Chondrocyte (in vitro differentiated cells): ENCODE measurements around the gene SCD5. TPM values are rescaled to one million over a fixed set of nuclear protein-coding genes. Genes with fewer than 3 reads are reported as not detected.

Source experiments
- DNase-seq: peaks from one replicate; pipeline ENCODE4 v3.0.0; 2021; ENCODE audit warnings: mixed read lengths, low spot score
- H3K27ac Mint-ChIP-seq: one replicate; pipeline ENCODE4 v1.8.0; 2021; ENCODE audit warnings: mild to moderate bottlenecking, moderate library complexity, mixed read lengths; ENCODE audit not compliant: unreplicated experiment
- H3K27me3 Mint-ChIP-seq: 2 replicates; pipeline ENCODE4 v1.8.0; 2021; ENCODE audit warnings: low read depth, mixed read lengths
- H3K36me3 Mint-ChIP-seq: 2 replicates; pipeline ENCODE4 v1.8.0; 2021; ENCODE audit warnings: low read depth, mixed read lengths
- H3K4me1 Mint-ChIP-seq: 2 replicates; pipeline ENCODE4 v1.8.0; 2021; ENCODE audit warnings: low read depth, mild to moderate bottlenecking, mixed read lengths
- H3K4me3 Mint-ChIP-seq: one replicate; pipeline ENCODE4 v1.8.0; 2021; ENCODE audit warnings: mild to moderate bottlenecking, moderate library complexity, mixed read lengths; ENCODE audit not compliant: unreplicated experiment
- H3K9me3 Mint-ChIP-seq: 2 replicates; pipeline ENCODE4 v1.8.0; 2021; ENCODE audit warnings: low read depth, mixed read lengths
- total RNA-seq: library from RNA; stranded (reverse); gene quantifications from 3 replicates; pipeline ENCODE4 v1.2.1, GENCODE V29; 2021
- TF ChIP-seq, protein P1 (sequence below): fragments of 200-600 bp; sonication (generic); IDR thresholded peaks from 2 replicates; pipeline ENCODE4 v1.5.0; 2021; ENCODE audit warnings: antibody characterized with exemption, mild to moderate bottlenecking, moderate library complexity

Gene SCD5
- total RNA-seq, 1 donor from 2014 or later, result 22.6 TPM

DNA sequence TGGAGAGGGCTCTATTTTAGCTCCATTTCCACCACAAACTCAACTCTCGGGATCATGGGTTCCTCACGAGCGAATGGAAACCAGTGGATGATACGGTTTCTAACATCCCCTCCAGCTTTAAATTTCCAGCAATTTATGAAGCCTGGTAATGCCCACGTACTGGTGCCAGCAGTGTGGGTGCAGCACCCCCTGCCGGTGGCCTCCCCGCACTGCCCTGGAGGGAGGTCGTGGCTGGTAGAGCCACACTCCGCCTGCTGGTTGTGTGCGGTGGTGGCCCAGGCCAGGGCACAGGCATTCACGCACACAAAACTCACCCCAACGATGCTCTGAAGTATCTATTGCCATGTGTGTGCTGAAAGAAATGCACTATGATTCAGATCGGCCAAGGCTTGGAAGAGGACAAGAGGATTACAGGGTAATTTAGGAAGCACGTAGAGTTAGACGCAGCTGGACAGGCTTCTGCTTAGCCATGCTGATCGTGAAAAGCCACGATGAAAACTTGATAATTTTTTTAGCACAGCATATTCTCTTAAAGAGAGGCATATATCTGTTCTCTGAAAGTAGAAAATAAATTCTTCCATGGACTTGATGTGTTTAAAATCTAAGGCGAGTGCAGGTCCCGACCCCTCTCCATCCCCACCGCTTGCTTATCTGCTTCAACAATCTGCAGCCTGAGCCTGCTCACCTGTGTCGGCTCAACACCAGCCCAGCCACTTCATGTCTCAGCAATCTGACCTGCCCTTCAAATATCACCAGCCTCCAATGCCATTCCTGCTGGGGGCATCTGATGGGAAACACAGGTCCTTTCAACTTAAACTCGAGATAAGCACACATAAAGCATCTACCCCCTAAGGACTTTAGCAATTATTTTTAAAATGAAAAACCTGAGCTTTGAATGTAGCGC lies 59.1 kb downstream of the SCD5 start:
- TF ChIP-seq, protein P1, sequence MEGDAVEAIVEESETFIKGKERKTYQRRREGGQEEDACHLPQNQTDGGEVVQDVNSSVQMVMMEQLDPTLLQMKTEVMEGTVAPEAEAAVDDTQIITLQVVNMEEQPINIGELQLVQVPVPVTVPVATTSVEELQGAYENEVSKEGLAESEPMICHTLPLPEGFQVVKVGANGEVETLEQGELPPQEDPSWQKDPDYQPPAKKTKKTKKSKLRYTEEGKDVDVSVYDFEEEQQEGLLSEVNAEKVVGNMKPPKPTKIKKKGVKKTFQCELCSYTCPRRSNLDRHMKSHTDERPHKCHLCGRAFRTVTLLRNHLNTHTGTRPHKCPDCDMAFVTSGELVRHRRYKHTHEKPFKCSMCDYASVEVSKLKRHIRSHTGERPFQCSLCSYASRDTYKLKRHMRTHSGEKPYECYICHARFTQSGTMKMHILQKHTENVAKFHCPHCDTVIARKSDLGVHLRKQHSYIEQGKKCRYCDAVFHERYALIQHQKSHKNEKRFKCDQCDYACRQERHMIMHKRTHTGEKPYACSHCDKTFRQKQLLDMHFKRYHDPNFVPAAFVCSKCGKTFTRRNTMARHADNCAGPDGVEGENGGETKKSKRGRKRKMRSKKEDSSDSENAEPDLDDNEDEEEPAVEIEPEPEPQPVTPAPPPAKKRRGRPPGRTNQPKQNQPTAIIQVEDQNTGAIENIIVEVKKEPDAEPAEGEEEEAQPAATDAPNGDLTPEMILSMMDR, result peak; percentile 83
- Mint-ChIP-seq H3K27ac (no peak overlapping the region), H3K27me3 (no peaks in the 10 kb centered on the region), H3K36me3 (peaks cover 4% of the 10 kb centered on the region), H3K9me3 (no peaks in the 10 kb centered on the region), H3K4me3 (no peak overlapping the region), H3K4me1 (peaks cover 6% of the 10 kb centered on the region)
- DNase-seq, result no peak

DNA sequence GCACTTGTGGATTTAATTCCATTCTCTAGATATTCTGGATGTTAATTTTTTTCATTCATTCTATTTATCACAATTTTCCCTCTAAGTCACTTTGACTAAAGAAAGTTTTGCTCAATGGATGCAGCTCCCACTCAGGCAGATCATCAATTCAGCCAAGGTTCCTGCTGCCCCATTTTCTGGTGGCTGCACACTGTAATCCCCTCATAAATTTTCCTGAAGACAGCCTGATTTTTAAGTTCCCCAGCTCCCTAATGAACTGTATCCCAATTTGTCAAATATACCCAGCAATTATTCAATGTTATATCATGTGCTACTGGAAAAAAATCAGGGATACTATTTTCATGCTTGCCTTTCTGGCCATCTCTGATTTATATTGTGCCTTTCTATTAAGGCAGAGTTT lies 61.2 kb downstream of the SCD5 start:
- Mint-ChIP-seq H3K27me3 (no peaks in the 10 kb centered on the region), H3K9me3 (no peaks in the 10 kb centered on the region), H3K27ac (no peak overlapping the region), H3K4me1 (peaks cover 14% of the 10 kb centered on the region), H3K4me3 (no peak overlapping the region), H3K36me3 (peaks cover 4% of the 10 kb centered on the region)
- DNase-seq, result no peak
- TF ChIP-seq, protein P1, result no peak

DNA sequence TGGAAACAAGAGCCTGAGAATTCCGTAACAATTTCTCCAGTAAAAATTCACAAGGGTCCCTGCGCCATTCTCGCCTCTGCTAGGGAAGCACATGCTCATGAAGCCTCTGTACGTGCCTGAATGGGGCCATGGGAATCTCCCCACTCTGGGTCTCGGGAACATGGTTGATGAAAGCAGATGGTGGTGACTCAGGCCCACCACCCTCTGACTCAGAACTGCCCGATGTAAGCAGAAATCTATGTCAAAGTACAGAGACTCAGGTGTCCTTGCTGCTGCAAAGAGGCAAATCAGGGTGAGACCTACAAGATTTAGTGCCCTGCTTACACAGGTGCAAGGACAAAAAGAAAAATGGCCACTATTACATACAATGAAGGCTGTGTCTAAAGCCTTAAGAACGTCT lies 65.0 kb downstream of the SCD5 start:
- Mint-ChIP-seq H3K4me3 (no peak overlapping the region), H3K9me3 (peaks cover 3% of the 10 kb centered on the region), H3K36me3 (peaks cover 4% of the 10 kb centered on the region), H3K27ac (peak overlapping the region; percentile 45), H3K27me3 (no peaks in the 10 kb centered on the region), H3K4me1 (peaks cover 27% of the 10 kb centered on the region)
- TF ChIP-seq, protein P1, result no peak
- no peak for DNase-seq

DNA sequence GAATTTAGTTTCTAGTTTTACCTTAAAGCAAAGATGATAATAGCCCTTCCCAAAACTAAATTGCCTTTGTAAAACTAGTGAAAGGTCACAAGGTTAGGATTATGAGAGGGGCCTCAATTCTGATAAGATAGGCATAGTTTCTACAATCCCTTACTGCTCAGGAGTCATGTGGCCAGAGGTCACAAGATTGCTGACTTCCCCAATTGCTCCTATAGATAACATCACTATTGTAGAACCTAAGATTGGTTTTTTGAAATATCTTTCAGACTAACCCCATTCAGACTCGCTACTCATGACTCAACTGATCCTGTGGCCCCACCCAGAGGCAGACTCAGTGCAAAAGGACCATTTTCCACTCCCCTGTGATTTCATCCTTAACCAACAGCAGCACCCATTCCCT lies 70.3 kb downstream of the SCD5 start:
- Mint-ChIP-seq H3K4me3 (no peak overlapping the region), H3K4me1 (peaks cover 23% of the 10 kb centered on the region), H3K27me3 (no peaks in the 10 kb centered on the region), H3K27ac (no peak overlapping the region), H3K9me3 (peaks cover 6% of the 10 kb centered on the region), H3K36me3 (no peaks in the 10 kb centered on the region)
- TF ChIP-seq, protein P1, result no peak
- no peak for DNase-seq

DNA sequence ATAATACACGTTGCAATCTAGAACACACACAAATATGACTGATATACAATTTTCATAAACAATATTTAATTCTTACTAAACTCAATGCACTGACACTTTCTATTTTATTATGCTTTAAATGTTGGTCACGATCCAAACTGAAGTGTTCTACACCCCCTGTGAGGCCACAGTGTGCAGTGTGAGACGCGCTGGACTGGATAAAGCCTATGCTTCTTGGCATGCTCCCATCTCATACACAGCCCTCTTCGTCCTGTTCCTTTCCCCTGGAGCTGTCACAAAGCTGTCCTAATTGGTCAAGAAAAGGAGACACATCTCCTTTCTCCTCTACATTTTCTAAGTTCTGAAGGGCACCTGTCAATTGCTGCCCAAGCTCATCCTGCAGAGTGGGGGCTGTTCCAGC lies 72.0 kb downstream of the SCD5 start:
- H3K4me1 Mint-ChIP-seq, result peaks cover 23% of the 10 kb centered on the region
- H3K9me3 Mint-ChIP-seq, result peaks cover 6% of the 10 kb centered on the region
- H3K36me3 Mint-ChIP-seq, result no peaks in the 10 kb centered on the region
- H3K27me3 Mint-ChIP-seq, result no peaks in the 10 kb centered on the region
- no peak overlapping the region for H3K27ac Mint-ChIP-seq
- TF ChIP-seq, protein P1, result no peak
- no peak for DNase-seq
- H3K4me3 Mint-ChIP-seq, result no peak overlapping the region
